ENCODE results near the gene HOXC4. TPM values are rescaled to one million over a fixed set of nuclear protein-coding genes. Genes with fewer than 3 reads are reported as not detected.

Gene HOXC4
- total and polyA plus RNA-seq, 10 donors = 0.49 to 2.6 (median 1.4) TPM

GRCh38 chr12:54016051-54016450, 37.6 kb upstream of the HOXC4 start:
- 10 to 28% (median 20%) methylated on average over 3 of the region's 3 CpGs for WGBS, 5 donors

GRCh38 chr12:54016478-54016964, 37.1 kb upstream of the HOXC4 start:
- Histone ChIP-seq H3K9me3 (no peaks in the 10 kb centered on the region), H3K27ac (no peak overlapping the region), H3K4me1 (peaks cover 7 to 53% (median 39%) of the 10 kb centered on the region in 6 donors), H3K4me3 (peak overlapping the region in 1 of 8 donors; percentile 71), H3K36me3 (no peaks in the 10 kb centered on the region), H3K27me3 (replicated peaks in 1 of 7) (peaks cover 9 to 100% (median 95%) of the 10 kb centered on the region in 7 donors)
- 3 to 9% (median 7%) methylated on average over 24 to 25 of the region's 25 CpGs for WGBS, 5 donors
- TF ChIP-seq POLR2A (IDR thresholded peaks at IDR 0.05) = no peak
- TF ChIP-seq POLR2AphosphoS5 (IDR thresholded peaks at IDR 0.05) = no peak
- no peak for TF ChIP-seq CTCF (IDR thresholded peaks at IDR 0.05 in 8 of 11, conservative IDR thresholded peaks at IDR 0.05 in 3 of 11)
- no peak for DNase-seq
- intact Hi-C loops (cut with DNase I; ENCODE audit: low total_unique reads) = no loop called here

More at GRCh38 chr12:54016051-54016450, 37.6 kb upstream of the HOXC4 start:
- peak overlapping the region in 1 of 8 donors; percentile 71 for H3K4me3 ChIP-seq
- H3K4me1 ChIP-seq = peaks cover 7 to 57% (median 40%) of the 10 kb centered on the region in 6 donors
- H3K27me3 ChIP-seq (replicated peaks in 1 of 7) = peaks cover 9 to 100% (median 95%) of the 10 kb centered on the region in 7 donors
- TF ChIP-seq POLR2AphosphoS5 (IDR thresholded peaks at IDR 0.05) = no peak
- TF ChIP-seq POLR2A (IDR thresholded peaks at IDR 0.05) = no peak
- no peak for TF ChIP-seq CTCF (IDR thresholded peaks at IDR 0.05 in 8 of 11, conservative IDR thresholded peaks at IDR 0.05 in 3 of 11)
- H3K27ac ChIP-seq = no peak overlapping the region
- H3K9me3 ChIP-seq = no peaks in the 10 kb centered on the region
- no peak for DNase-seq
- intact Hi-C loops (cut with DNase I; ENCODE audit: low total_unique reads) = no loop called here
- H3K36me3 ChIP-seq = no peaks in the 10 kb centered on the region

- no peak for DNase-seq
- Histone ChIP-seq H3K9me3 (no peaks in the 10 kb centered on the region), H3K27me3 (replicated peaks in 1 of 7) (peaks cover 9 to 100% (median 89%) of the 10 kb centered on the region in 7 donors), H3K4me1 (peaks cover 7 to 52% (median 39%) of the 10 kb centered on the region in 6 donors), H3K4me3 (peak overlapping the region; percentile 20 to 71 (median 32)), H3K36me3 (no peaks in the 10 kb centered on the region), H3K27ac (peak overlapping the region in 3 of 8 donors; percentile 33 to 58 (median 44))
- 3 to 4% (median 4%) methylated on average over 24 of the region's 24 CpGs for WGBS, 5 donors
- intact Hi-C loops (cut with DNase I; ENCODE audit: low total_unique reads) = no loop called here
- no peak for TF ChIP-seq CTCF (IDR thresholded peaks at IDR 0.05 in 8 of 11, conservative IDR thresholded peaks at IDR 0.05 in 3 of 11)
- no peak for TF ChIP-seq POLR2A (IDR thresholded peaks at IDR 0.05)
- no peak for TF ChIP-seq POLR2AphosphoS5 (IDR thresholded peaks at IDR 0.05)
These were observed 36.4 kb upstream of the HOXC4 start for GRCh38 chr12:54017027-54017788.

DNA sequence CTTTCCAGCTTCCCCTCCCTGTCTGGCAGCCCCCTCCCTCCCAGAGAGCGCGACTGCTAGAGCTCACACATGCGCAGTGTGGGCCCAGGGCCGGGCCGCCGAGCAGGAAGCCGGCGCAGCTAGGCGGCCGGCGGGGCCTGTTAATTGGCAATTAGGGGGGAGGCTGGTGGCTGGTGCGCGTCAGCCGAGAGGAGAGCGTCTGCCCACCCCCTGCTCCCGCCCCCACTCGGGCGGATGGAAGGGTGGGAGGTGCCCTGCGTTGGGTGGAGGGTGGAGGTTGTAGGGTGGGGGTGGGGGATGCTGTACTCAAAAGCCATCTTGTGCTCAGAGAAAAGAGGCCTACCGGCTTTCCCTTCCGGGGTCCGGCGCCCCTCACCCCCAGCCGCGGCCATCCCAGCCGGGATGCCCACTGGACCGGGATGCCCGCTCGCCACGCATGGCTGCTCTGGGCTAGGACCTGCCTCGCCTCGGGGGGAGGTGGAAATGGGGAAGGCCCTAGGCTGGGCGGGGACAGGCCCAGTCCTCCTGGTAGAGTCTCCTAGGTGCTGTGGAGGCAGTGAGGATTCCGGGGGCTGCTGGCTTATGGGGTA, 35.7 kb upstream of the HOXC4 start:
- peak; percentile 93 for DNase-seq
- H3K27me3 ChIP-seq (replicated peaks in 1 of 7) = peaks cover 8 to 100% (median 84%) of the 10 kb centered on the region in 7 donors

More for the DNA sequence above, 35.7 kb upstream of the HOXC4 start:
- peak; percentile 40 to 78 (median 74) for TF ChIP-seq POLR2AphosphoS5 (IDR thresholded peaks at IDR 0.05)
- TF ChIP-seq POLR2A (IDR thresholded peaks at IDR 0.05) = no peak
- no peak for TF ChIP-seq CTCF (IDR thresholded peaks at IDR 0.05 in 8 of 11, conservative IDR thresholded peaks at IDR 0.05 in 3 of 11)
- H3K27ac ChIP-seq = peak overlapping the region in 4 of 8 donors; percentile 10 to 58 (median 38)
- 1 to 4% (median 3%) methylated on average over 21 to 34 of the region's 34 CpGs for WGBS, 5 donors
- H3K9me3 ChIP-seq = no peaks in the 10 kb centered on the region
- H3K36me3 ChIP-seq = no peaks in the 10 kb centered on the region
- intact Hi-C loops (cut with DNase I; ENCODE audit: low total_unique reads) = no loop called here
- peak overlapping the region; percentile 20 to 71 (median 32) for H3K4me3 ChIP-seq
- H3K4me1 ChIP-seq = peaks cover 7 to 52% (median 39%) of the 10 kb centered on the region in 6 donors

All from spleen (tissue), 11 donors.